Cerebellar cortex (tissue), 1 donor: ENCODE data around the gene CHD6.

ENCODE experiments used
- DNase-seq: peaks from one replicate; pipeline ENCODE4 v3.0.0-alpha.2; 2015; ENCODE audit warnings: low spot score

The CHD6 gene

DNA sequence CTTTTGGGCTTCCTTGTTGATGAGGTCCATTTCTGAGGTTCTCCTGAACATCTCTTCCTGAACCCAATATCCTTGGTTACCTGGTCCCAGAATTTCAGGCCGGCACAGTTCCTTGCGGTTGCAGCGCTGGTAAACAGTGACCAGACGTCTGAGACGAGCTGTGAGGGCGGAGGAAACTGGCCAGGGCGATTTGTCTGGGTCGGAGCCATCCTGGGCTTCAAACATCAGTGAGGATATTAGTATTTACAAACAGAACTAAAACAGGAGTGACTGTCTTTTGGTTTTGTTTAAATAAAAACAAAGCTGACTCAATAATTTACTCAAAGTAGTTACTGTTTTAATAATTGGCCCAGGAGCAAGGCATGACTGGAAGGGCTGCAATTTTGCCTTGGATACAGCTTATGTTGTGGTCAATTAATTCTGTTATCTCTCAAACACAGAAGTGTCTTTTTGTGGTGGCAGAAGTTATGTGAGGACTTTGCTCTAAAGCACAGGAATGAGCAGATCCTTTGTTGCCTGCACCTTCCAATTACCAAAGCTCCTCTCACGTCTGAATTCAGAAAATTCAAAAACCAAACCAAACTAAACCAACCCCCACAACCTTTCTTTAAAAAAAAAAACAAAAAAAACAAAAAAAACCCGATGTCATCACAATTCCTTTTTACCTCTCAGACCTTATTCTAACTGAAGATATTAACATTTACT is 192.8 kb downstream of the CHD6 start:
- no peak for DNase-seq

DNA sequence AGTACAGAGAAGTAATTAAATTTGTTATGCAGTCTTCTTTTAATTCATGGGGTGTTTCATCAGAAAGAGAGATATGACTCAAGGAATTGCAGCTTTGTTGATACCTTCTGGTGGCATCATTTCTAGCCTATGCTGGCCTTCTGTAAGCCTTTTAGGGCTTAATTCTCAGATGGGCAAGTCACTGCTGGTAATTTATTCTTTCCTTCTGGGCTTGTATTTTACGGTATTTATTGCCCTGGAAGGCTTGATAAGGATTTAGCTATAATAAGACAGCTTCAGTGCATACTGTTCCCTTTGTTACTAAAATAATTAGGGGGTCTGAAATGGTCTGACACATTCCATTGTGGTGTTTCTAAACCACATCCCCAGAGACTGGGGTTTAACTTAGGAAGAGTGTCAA is 193.6 kb downstream of the CHD6 start:
- DNase-seq, result no peak

DNA sequence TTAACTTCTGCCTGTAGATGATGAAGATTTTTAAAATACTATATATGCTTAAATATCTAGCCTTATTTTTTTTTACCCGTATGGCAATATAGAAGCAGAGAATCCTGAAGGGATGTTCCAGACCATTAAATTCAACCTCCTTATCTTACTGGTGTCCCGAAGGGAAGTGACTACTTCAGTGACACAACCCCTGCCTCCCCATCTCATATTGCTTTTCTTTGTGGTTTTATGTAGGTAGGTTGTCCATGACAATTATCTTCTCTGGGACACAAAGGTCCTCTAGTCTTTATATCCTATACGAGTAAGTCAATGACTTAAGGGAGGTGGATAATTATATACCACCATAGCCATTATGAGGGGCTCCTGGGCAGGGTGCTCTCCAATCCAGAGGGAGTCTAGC is 194.2 kb downstream of the CHD6 start:
- DNase-seq, result no peak

DNA sequence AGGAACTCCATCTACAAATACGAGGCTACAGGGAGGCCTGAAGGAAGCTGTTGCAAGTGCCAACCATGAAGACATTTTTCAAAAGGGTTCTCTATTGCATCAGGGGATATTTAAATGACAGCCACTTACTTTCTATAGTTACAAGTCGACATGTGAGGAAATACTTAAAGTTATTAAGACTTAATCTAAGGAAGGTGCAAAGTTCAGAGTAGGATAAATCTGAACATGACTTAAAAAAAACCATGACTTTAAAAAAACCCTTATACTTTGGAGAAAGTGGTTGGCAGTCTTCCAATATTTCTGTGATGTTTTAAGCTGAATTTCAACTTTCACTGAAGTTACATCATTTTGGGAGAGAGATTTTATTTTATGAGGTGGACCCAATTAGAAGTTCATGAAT is 195.2 kb downstream of the CHD6 start:
- DNase-seq, result no peak

DNA sequence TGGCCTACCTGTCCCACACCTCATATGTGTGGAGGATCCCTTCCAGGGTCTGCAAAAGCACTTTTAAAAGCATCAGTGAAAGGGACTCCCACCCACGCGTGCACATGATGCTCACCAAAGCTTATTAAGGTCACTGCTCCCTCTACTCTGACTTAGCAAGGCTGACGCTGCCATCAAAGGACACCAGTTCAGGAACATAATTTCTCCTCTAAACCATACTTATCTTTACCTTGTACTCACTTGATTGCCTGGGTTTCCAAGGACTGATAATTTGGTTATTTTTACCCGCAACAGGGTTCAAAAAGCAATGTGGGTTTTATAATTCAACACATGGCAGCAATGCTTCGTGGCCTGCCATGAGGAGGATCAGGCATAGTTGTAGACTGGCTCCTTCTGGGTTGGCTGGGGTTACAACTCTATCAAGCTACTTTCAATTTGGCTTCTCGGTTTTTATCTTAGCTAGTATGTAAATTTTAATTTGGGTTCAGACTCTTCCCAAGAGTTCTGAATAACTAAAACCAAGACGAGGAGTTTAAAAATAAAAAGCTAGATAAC is 199.4 kb downstream of the CHD6 start:
- DNase-seq, result no peak

DNA sequence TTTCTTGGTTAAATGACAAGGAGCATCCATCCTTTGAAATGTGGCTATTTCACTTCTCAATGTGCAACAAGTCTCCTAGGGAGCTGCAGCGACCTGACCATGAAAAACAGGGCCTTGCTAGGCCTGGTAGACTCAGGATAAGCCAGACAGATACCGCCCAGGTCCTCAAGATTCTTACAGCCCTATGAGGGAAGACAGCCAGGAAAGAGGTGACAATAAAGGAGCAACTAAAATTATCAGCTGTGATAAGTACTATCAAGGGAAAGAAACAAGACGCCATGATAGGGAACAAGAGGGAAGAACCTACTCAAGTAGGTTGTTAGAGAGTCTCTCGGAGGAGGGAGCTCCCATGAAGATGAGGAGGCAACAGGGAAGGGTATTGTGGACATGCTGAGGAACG is 200.1 kb downstream of the CHD6 start:
- DNase-seq, result no peak

DNA sequence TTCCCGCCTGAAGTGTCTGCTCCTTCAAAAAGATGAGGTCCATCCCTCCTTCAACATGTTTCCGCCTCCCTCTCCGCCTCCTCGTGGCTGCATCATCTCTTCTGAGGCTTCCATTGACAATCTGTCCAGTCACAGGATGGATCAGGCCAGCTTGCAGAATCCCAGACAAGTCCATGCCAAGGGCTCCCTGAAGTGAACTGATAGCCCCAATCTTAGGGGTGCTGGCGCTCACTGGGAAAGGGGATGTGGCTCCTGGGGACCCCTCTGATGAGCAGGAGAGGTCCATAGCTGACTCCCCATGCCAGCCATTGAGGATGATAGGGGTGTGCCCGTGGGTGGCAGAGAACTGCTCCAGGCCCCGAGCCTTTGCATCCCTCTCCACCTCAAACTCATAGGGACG is 203.0 kb downstream of the CHD6 start:
- no peak for DNase-seq

DNA sequence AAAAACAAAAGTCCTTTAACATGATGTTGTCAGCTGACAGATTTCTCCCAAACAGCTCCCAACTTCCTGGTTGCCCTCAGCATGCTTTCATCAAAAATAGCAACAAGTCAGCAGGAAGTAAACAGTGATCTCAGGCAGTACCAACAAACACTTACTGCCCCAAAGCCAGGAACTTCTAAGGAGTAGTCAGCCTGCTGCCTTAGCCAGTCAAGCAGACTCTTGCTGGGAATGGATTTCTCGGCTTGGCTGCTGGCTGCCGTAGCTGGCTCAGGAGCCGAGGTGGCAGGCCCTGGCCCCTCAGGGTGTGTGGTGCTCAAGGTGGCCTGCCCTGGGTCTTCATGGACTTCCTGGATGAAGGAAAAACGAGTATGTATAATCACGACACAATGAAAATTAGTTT is 205.0 kb downstream of the CHD6 start:
- DNase-seq, result no peak

DNA sequence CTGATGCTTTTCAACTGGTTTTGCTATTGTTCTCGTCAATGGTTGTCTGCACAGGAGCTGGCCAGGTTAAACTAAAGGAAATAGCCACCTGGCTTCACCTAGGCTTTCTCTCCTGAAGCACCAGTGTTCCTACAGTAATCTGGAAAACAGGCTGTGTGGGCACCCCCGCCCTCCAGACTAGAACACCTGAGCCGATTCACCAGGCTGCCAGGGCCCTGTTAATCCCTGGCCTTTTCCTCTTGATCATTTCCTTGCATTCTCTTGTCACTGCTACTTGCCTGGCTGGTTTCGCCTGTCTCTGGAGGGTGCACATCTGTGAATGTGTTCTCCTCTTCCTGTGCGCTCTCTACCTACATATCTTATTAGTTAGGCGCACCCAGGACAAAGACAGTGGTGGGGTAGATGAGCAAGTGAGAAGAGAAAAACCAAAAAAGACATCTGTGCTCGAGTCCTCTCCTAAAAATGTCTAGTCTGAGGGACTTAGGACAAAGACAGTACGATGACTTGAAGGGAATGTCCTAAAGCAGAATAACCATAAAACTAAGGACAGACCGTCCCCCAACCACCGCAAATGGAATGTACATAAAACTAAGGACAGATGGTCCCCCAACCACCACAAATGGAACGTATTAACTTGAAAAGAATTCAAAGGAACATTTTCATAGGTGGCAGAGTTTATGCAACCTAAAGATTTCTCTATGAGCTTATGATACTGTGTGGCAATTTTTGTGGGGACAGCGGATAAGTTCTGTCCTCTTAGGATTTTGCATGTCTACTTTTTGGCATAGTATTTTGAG is 205.7 kb downstream of the CHD6 start:
- DNase-seq, result no peak

DNA sequence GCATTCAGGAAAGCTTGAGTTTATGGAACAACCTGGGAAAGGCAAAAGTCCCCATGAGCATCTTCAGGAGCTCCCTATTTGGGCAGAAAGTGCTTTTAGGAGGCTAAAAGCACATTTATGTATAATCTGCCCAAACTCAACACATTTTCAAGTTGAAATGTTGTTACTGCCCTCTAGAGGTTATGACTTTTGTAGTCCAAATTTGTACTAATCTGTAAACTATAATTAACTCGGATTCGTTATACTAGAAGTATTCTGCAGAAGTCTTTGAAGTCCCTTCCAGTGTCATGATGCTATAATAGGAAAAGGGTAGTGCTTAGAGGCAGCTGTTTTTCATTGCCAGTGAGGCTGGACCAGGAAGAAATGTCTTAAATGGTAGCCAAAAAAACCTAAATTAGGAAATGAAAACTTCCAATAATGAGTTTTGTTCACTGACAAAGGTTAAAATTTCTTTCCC is 206.8 kb downstream of the CHD6 start:
- peak; percentile 29 for DNase-seq

DNA sequence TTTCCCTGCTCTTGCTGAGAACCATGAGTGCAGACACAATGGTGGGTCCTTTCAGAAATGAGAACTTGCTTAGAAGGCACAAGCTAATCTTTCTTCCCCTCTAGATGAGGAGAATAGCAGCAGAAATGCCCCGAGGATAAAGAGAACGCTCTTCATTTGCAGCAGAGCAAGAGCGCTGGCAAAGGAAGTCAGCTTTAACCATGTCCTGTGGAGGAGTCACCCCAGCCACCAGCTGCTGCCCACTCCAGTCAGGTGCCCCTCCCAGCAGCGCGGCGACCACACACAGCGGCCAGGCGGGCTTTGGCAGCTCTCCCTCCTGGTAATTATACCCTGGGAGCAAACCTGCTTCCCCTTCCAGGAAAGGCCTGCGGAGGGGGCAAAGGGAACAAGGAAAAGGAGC is 209.2 kb downstream of the CHD6 start:
- peak; percentile 80 for DNase-seq

DNA sequence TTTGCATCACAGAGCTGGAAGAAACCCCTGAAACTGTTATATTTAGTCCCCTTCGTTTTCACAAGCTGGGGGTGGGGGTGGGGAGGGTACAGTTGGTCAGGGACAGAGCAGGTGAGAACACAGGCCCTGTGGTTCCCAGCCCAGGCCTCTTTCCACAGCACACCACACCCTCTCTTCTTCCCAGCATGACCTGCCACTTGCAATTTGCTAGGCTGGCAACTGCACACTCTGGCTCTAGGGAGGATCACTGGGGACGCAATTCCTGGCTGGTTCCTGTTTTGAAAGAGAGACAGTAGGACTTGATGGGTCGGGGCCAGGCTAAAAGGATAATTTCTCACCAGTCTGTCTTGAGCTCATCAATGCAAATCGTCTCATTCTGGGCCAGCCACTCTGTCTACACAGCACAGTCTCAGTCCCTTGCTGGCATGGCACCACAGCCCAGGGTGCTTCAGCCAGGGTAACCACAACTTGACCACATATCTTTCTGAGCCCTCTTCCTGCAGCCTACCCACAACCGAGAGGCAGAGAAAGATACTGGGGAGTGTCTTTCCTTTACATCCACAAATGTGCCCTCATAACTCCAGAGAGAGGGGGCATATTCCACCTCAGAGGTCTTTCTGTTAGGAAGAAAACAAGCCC is 209.9 kb downstream of the CHD6 start:
- DNase-seq, result peak; percentile 78

DNA sequence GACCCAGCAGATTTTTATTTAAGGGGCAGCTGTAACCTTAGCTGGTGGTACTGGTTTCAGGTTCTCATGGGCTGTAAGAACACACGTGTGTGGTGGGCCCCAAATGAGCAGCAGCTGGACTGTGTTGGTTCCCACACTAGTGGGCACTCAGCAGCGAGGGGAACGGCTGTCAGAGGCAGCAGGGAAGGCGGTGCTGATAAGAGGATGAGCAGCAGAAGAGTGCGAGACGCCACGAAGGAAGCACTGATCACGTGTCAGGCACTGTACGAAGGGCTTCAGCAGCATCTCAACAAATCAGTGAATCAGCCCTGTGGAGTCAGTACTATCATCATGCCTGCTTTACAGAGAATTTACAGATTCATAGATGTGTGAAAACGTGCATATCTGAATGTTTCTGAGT is 210.6 kb downstream of the CHD6 start:
- no peak for DNase-seq

DNA sequence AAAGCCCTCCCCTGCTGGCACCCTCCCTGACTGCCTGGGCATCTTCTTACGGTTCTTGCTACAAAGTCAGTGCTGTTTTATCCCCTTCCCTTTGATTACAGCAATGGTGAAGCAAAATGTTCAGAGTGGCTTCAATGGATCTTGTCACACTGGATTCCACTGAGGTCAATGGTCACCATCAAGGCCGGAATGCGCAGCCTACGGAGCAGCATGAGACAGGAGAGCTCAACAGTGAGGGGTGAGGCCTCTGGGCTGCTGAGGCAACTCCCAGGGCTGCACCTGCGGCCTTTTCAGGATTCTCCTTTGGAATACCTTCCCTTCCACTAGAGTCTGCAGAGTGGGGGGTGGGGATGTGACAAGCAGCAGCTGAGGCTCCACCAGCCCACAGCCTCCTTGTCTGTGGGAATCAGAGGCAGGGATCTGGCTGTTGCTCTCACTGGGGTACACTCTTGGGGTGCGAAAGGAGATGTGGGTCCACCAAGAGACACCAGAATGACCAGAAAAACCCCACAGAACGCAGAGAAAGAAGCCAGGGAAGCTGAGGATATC is 211.2 kb downstream of the CHD6 start:
- no peak for DNase-seq

DNA sequence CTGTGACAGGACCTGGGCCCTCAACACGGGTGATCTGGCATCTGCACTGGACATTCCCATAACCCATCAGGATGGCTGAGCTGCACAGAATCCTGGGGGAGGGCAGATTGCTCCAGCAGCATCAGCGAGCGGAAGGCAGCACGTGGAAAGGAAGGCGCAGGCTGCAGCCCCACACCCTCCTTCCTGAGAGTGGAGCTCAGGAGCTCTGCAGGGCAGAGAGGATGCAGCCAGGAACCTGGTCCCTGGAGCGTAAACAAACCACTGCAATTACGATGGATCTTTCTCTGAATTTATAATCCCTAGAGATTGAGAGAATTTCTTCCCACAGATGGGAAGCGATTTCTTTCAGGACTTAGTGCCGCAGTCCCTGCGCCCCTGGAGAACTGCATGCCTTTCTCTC is 211.8 kb downstream of the CHD6 start:
- peak; percentile 14 for DNase-seq

DNA sequence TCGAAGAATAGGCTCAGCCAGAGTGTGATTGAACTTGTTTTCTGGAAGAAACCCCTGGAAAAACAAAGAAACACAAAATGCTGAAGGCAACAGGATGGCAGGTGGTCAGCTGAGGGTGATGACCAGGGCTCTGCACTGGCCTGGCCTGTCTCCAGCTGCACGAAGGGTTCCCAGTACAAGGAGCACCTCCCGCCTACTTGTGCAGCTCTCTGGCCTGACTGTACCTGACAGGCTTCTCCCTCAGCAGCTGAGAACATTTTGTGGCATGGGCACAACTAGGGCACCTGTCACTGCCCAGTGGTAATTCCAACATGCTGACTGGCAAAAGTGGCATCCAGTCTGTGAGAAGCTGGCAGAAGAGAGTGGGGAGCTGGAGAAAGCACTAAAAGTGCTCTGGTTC is 212.7 kb downstream of the CHD6 start:
- DNase-seq, result peak; percentile 92

DNA sequence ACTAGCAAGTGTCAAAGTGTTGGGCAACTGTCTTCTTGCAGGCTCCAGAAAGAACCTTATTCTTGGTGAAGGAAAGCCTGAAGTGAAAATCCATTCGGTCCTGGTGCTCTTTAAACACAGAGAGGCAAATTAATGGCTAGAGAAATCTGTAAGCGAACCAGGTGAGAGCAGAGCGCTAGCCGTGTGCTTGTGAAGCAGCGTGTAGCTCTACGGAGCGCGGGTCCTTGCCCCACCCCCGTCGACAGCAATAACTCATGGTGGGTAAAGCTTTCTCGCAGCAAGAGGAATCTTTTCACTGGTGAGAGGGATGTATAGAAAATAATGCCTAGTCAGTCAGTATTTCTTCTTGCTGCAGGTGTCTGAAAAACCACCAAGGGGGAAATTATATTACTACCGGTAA is 214.6 kb downstream of the CHD6 start:
- no peak for DNase-seq

DNA sequence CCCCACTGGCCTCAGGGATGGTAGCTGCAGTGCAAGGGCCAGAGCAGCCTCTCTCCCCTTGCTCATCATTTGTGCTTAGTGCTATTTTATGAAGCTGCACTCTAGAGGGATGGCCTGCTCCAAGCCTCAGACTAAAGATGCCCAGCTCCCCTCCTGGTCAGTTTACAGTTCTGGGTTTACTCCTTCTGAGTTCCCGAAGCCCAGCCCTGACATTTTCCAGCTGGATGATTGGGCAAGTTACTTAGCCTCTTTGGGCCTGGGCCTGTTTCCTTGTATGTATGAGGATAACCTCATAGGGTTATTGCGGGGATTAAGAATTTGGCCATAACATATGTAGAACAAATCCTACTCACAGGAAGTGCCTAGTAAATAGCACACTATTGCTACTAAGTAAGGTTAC is 219.8 kb downstream of the CHD6 start:
- no peak for DNase-seq

DNA sequence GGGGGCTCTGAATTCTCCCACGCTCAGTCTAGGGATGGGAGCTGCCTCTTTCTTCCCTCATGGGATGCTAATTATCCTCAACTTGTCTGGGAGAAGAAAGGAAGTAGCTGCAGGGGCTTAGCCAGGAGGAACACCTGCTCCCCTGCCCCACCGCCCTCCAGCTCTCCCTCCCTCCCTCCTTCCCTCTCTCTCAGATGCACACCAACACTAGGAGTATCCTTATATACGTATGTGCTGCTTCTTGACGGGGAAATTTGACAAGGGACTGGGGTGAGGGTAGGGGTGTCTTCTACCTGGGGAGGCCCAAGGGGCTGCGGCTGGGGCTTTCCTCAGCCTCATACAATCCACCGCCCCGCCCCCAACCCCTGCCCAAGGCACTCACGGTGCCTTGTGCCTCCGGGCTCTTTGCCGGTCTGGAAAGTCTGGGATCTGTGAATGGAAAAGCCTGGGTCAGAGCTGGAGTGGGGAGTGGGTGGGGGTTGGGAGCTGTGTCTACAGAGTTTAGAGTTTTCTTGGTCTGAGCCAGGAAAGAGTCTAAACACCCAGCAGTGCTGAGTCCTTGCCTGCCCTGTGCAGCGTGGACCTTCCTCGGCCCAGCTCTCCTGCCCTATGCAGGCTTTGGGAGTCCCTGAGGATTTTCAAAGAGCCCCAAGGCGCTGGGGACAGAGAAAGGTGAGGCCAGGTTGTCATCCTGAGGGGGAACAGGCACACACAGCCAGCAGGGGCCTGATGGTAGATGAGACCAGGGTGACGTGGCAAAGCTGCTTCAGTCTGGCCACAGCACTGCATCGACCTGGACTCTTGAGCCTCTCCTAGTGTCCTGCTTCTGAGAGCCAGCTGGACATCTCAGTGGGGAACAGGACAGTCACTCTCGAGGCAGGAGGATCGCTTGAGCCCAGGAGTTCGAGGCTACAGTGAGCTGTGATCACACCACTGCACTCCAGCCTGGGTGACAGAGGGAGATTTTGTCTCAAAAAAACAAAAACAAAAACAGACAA is 222.2 kb downstream of the CHD6 start:
- no peak for DNase-seq

DNA sequence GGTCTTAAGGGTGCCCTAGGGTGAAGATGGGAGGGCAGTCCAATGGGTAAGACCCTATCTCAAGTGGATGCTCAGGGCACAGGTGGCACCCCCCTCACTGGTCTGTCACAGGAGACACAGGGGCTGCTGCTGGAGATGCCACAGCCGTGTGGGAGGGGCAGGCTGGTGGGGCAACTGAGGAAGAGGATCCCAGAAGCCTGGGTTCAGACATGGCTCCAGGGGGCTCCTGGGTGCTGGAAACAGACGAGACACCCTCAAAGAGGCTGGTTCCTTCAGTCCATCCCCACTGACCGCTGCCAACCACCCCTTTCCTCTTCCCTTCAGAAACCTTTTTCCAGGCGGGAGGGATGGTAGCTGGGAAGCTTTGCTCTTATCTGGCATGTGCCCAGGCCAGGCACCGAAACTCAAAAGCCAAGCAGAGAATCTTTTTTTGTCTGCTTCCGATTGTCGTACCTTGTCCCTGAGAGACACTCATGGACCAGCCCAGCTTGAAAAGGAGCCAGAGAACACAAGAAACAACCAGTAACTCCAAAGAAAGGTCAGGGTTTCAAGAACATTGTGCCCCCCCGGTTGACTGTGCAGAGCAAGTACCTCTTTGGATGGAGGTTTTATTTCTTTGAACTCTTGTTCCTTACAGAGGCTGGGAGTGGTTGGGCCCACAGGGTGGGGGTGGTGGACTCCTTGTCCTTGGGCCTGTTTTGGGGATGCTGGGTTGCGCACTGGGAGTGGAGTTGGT is 223.1 kb downstream of the CHD6 start:
- no peak for DNase-seq

DNA sequence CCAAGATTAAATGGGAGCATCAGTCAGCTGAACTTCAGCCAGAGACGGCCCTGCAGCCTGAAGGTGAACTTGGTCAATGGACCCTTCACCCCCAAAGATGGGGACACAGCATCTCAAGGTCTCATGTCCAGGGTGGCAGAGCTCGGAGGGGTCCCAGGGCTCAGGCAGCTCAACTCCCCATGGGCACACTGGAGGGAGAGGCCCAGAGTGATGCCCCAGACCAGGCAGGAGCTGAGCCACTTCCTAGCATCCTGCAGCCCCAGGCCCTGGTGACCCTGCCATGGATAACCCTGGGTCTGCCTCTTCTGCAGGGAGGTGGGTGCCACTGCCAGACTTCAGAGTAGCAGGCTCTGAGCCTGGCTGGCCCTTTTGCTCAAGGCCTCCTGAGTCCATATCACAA is 224.1 kb downstream of the CHD6 start:
- no peak for DNase-seq
